Prostate gland (tissue), 2 donors: ENCODE measurements around the gene SCGN. TPM values are rescaled to one million over a fixed set of nuclear protein-coding genes. Genes with fewer than 3 reads are reported as not detected.
A peak's percentile ranks its signal among the peaks of the same experiment; 100 is the strongest.

Source experiments
- DNase-seq: peaks from one replicate; pipeline ENCODE4 v3.0.0-alpha.2; 2019; ENCODE audit warnings: low spot score
- H3K27ac ChIP-seq, 2 donors: fragments of 200-600 bp; sonication (generic); 2 replicates each; pipeline ENCODE4 v1.5.1; 2017 to 2019
- H3K27me3 ChIP-seq: fragments of 200-600 bp; sonication (generic); replicated peaks from 2 replicates; pipeline ENCODE4 v1.5.1; 2019; ENCODE audit not compliant: insufficient read depth
- H3K36me3 ChIP-seq, 2 donors: fragments of 200-600 bp; sonication (generic); 1 replicate in 1 of 2; 2 replicates in 1 of 2; pipeline versions ENCODE4 v1.5.1 to v1.8.1; 2017 to 2019
- H3K4me1 ChIP-seq: fragments of 200-600 bp; sonication (generic); replicated peaks from 2 replicates; pipeline ENCODE4 v1.5.1; 2019
- H3K4me3 ChIP-seq, 2 donors: fragments of 200-600 bp; sonication (generic); 2 replicates each; pipeline ENCODE4 v1.5.1; 2017 to 2019
- H3K9me3 ChIP-seq: fragments of 200-600 bp; sonication (generic); 2 replicates; pipeline ENCODE4 v1.5.1; 2017
- CTCF ChIP-seq, 4 experiments: fragments of 200-600 bp in 2 of 4; fragments of 450-650 bp in 2 of 4; sonication (generic) in 2 of 4; IDR thresholded peaks; 1 replicate in 3 of 4; 2 replicates in 1 of 4; pipeline ENCODE4 v1.5.1; 2016 to 2019; ENCODE audit warnings: antibody characterized with exemption in 4 of 4, mild to moderate bottlenecking in 2 of 4, moderate library complexity in 2 of 4
- POLR2A ChIP-seq: fragments of 450-650 bp; IDR thresholded peaks from one replicate; pipeline ENCODE4 v1.6.1; 2016; ENCODE audit warnings: antibody characterized with exemption, mild to moderate bottlenecking
- POLR2AphosphoS5 ChIP-seq: sonication (generic); formaldehyde crosslinking; IDR thresholded peaks from one replicate; pipeline ENCODE4 v1.6.1; 2017; ENCODE audit warnings: antibody characterized with exemption
- WGBS: methylation state at CpG from one replicate; pipeline ENCODE4 v1.1.5; 2018; 5-methylcytosine and 5-hydroxymethylcytosine counted together
- intact Hi-C: fragments of 100-400 bp; cut with DNase I; formaldehyde crosslinking; loops from one replicate; pipeline ENCODE4 v1.14.2; 2022
- total RNA-seq, 2 donors: library from RNA; depleted of rRNA; stranded (reverse); fragments of >200 nt; gene quantifications; one replicate each; pipeline ENCODE4 v1.1.0, GENCODE V29; 2016

SCGN gene
- total RNA-seq, 2 donors from 2014 or later = 2.6 TPM; not detected in 1

GRCh38 chr6:25694366-25694765 lies 42.4 kb downstream of the SCGN start:
- Histone ChIP-seq H3K4me1 (no peaks in the 10 kb centered on the region), H3K4me3 (no peak overlapping the region), H3K27me3 (no peaks in the 10 kb centered on the region), H3K36me3 (no peaks in the 10 kb centered on the region), H3K9me3 (no peaks in the 10 kb centered on the region), H3K27ac (no peak overlapping the region)
- TF ChIP-seq POLR2AphosphoS5 (no peak), CTCF (IDR thresholded peaks at IDR 0.05) (no peak), POLR2A (no peak)
- whole genome bisulfite sequencing = 43% methylated on average over 4 of the region's 4 CpGs
- intact Hi-C loops = no loop called here
- DNase-seq = no peak

- DNase-seq = no peak
- no peak overlapping the region for H3K4me3 ChIP-seq
- no peaks in the 10 kb centered on the region for H3K27me3 ChIP-seq
- no peaks in the 10 kb centered on the region for H3K4me1 ChIP-seq
- TF ChIP-seq CTCF (IDR thresholded peaks at IDR 0.05) (no peak), POLR2AphosphoS5 (peak; percentile 11)
- H3K9me3 ChIP-seq = no peaks in the 10 kb centered on the region
- WGBS = 47% methylated on average over 2 of the region's 2 CpGs
- H3K27ac ChIP-seq = no peak overlapping the region
- H3K36me3 ChIP-seq = no peaks in the 10 kb centered on the region
- intact Hi-C loops = no loop called here
Measured at GRCh38 chr6:25695671-25696070, 43.7 kb downstream of the SCGN start.

GRCh38 chr6:25697537-25698340 lies 45.7 kb downstream of the SCGN start:
- no peak for DNase-seq

GRCh38 chr6:25698631-25699030 lies 46.6 kb downstream of the SCGN start:
- WGBS = 69% methylated on average over 3 of the region's 3 CpGs
- no peaks in the 10 kb centered on the region for H3K4me1 ChIP-seq
- H3K27ac ChIP-seq = no peak overlapping the region
- H3K27me3 ChIP-seq = no peaks in the 10 kb centered on the region
- intact Hi-C loops = no loop called here
- no peaks in the 10 kb centered on the region for H3K36me3 ChIP-seq
- H3K4me3 ChIP-seq = no peak overlapping the region
- TF ChIP-seq CTCF (IDR thresholded peaks at IDR 0.05) (no peak), POLR2AphosphoS5 (no peak), POLR2A (no peak)
- H3K9me3 ChIP-seq = no peaks in the 10 kb centered on the region
- DNase-seq = no peak

More at GRCh38 chr6:25697537-25698340, 45.7 kb downstream of the SCGN start:
- WGBS = 71% methylated on average over 1 of the region's 1 CpG
- TF ChIP-seq POLR2AphosphoS5 (no peak), POLR2A (no peak), CTCF (IDR thresholded peaks at IDR 0.05) (no peak)
- no peaks in the 10 kb centered on the region for H3K27me3 ChIP-seq
- no peak overlapping the region for H3K27ac ChIP-seq
- no peaks in the 10 kb centered on the region for H3K36me3 ChIP-seq
- no peaks in the 10 kb centered on the region for H3K4me1 ChIP-seq
- no peaks in the 10 kb centered on the region for H3K9me3 ChIP-seq
- no peak overlapping the region for H3K4me3 ChIP-seq
- intact Hi-C loops = no loop called here

- no peak for TF ChIP-seq POLR2A
- TF ChIP-seq POLR2AphosphoS5 = no peak
- TF ChIP-seq CTCF (IDR thresholded peaks at IDR 0.05) = no peak
- no peaks in the 10 kb centered on the region for H3K9me3 ChIP-seq
- WGBS = 97% methylated on average over 4 of the region's 4 CpGs
- H3K36me3 ChIP-seq = no peaks in the 10 kb centered on the region
- H3K4me3 ChIP-seq = no peak overlapping the region
- H3K4me1 ChIP-seq = no peaks in the 10 kb centered on the region
- no peaks in the 10 kb centered on the region for H3K27me3 ChIP-seq
- H3K27ac ChIP-seq = no peak overlapping the region
- intact Hi-C loops = no loop called here
- DNase-seq = no peak
Measured at GRCh38 chr6:25699649-25700048, 47.6 kb downstream of the SCGN start.
